ENCODE measurements around the gene SNTN. TPM values are rescaled to one million over a fixed set of nuclear protein-coding genes. Genes with fewer than 3 reads are reported as not detected.

SNTN gene
- total RNA-seq = not detected in 2 replicates

DNA sequence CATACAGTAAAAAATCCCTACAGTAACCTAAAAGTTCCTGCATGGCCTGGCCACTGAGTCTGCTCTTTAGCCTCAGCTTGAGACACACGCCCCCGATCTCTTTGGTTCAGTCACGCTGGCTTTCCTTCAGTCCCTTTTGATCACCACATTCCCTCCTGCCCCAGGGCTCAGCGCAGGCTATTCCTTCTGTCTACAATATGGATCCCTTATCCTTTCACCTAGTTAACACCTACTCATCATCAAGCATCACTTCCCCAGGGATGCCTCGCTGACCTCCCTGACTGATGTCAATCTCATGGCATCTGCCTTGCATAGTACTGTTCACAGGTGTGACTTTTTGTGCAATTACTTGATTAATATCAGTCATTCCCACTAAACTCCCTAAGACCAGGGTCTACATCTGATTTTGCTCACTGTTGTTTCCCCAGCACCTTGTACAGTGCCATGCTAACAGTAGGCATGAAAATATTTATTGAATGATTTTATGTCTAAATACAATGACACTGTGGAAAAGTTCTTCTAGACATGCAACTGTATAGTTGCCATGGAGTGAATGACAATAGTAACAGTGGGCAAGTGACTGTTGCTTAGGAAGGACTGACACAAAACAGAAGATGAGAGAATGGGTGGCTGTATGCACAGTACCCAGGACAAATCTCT lies at the start of gene SNTN:
SNTN (plus strand) TSS at position 610 of the 660 bp plus-strand sequence; CDS start at position 623, 13 bp downstream.
- TF ChIP-seq, protein P1, sequence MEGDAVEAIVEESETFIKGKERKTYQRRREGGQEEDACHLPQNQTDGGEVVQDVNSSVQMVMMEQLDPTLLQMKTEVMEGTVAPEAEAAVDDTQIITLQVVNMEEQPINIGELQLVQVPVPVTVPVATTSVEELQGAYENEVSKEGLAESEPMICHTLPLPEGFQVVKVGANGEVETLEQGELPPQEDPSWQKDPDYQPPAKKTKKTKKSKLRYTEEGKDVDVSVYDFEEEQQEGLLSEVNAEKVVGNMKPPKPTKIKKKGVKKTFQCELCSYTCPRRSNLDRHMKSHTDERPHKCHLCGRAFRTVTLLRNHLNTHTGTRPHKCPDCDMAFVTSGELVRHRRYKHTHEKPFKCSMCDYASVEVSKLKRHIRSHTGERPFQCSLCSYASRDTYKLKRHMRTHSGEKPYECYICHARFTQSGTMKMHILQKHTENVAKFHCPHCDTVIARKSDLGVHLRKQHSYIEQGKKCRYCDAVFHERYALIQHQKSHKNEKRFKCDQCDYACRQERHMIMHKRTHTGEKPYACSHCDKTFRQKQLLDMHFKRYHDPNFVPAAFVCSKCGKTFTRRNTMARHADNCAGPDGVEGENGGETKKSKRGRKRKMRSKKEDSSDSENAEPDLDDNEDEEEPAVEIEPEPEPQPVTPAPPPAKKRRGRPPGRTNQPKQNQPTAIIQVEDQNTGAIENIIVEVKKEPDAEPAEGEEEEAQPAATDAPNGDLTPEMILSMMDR (conservative IDR thresholded peaks at IDR 0.05; ENCODE audit: low read depth, low read length) = no peak

DNA sequence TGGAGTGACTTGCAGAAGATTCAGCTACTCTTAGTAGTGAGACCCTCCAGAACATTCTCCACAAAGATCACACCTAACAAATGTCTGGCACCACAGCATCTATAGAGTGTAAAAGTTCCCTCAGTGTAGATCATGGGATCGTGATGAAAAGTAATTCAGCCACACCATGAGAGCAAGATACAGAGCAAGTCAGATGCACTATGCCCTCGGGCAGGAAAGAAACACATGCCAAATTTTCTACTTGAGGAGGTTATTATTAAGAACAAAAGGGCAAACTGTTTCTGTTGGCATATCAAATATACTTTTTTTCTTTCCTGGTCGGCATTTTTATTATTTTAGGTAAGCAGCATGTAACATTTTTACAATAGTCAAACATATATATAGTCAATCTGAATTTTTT lies 44.8 kb upstream of the SNTN start:
- no peak overlapping the region for H3K4me3 ChIP-seq (ENCODE audit: low read depth, low read length)
- TF ChIP-seq, protein P1 (conservative IDR thresholded peaks at IDR 0.05; ENCODE audit: low read depth, low read length) = no peak
- DNase-seq (ENCODE audit: low read depth) = no peak

More for the DNA sequence above, at the start of gene SNTN:
- no peak for DNase-seq (ENCODE audit: low read depth)
- no peak within 1 kb of the TSS for H3K4me3 ChIP-seq (ENCODE audit: low read depth, low read length)

DNA sequence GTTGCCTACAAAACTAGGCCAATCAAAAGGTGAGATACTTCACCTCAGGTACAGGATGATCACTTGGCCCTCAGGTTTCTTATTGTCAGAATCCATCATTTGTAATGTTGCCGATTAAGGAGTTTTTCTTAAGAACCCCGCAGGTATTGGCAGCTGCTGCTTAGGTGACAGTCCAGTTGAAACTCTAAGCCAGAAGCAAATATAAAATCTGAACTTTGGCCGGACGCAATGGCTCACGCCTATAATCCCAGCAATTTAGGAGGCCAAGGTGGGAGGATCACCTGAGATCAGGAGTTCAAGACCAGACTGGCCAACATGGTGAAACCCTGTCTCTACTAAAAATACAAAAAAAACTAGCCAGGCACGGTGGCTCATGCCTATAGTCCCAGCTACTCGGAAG lies 43.1 kb upstream of the SNTN start:
- DNase-seq (ENCODE audit: low read depth) = no peak

DNA sequence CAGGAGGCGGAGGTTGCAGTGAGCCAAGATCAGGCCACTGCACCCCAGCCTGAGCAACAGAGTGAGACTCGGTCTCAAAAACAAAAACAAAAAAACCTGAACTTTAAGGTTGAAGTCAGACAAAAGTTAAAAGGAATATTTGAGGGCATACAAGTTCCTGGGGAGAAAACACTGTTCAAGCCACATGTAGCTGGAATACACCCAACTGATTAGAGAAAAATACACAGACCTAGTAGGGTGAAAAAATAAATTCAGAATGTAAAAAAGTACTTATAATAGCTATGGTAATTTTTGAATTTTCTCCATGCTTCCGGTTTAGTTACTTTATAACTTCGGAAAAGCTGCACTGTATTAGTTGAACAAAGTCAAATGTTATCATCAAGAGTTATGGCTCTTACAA lies 42.6 kb upstream of the SNTN start:
- H3K4me3 ChIP-seq (ENCODE audit: low read depth, low read length) = no peak overlapping the region
- DNase-seq (ENCODE audit: low read depth) = no peak
- TF ChIP-seq, protein P1 (conservative IDR thresholded peaks at IDR 0.05; ENCODE audit: low read depth, low read length) = no peak

More for the DNA sequence above, 43.1 kb upstream of the SNTN start:
- TF ChIP-seq, protein P1 (conservative IDR thresholded peaks at IDR 0.05; ENCODE audit: low read depth, low read length) = no peak
- H3K4me3 ChIP-seq (ENCODE audit: low read depth, low read length) = no peak overlapping the region

DNA sequence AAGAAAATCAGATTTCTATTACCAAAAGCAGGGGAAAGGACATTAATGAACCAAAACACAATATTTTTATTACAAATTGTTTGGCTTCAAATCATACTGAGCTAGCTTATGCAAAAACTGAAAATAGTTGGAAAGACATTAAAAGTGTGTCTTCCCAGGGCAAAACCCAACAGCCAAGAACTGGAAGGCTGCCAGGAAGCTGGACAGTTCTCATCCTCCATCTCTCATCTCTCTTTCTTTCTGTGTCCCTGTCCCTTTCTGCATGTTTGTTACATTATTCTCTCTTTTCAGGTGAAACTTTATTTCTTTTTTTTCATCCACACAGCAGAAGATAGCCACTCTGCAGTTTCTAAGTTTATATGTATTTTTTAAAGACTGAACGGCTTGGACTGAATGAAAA lies 41.1 kb upstream of the SNTN start:
- no peak overlapping the region for H3K4me3 ChIP-seq (ENCODE audit: low read depth, low read length)
- no peak for DNase-seq (ENCODE audit: low read depth)
- TF ChIP-seq, protein P1 (conservative IDR thresholded peaks at IDR 0.05; ENCODE audit: low read depth, low read length) = no peak

DNA sequence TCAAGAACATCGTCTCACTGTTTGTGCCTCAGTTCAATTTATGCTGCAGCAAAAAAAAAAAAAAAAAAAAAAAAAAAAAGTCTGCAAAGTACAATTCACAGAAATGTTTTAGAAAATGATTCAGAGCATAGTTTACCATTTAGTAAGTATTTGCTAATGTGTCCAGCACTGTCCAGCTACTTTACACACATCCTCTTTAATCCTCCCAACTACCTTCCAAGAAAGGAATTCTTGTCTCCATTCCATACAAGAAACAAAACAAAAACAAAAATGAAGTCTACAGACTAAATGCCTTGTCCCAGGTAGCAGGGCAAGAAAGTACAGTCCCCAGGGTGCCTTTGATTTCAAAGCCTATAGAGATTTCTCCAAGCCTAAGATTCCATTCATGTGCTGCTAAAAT lies 38.9 kb upstream of the SNTN start:
- no peak overlapping the region for H3K4me3 ChIP-seq (ENCODE audit: low read depth, low read length)
- TF ChIP-seq, protein P1 (conservative IDR thresholded peaks at IDR 0.05; ENCODE audit: low read depth, low read length) = no peak
- DNase-seq (ENCODE audit: low read depth) = no peak

DNA sequence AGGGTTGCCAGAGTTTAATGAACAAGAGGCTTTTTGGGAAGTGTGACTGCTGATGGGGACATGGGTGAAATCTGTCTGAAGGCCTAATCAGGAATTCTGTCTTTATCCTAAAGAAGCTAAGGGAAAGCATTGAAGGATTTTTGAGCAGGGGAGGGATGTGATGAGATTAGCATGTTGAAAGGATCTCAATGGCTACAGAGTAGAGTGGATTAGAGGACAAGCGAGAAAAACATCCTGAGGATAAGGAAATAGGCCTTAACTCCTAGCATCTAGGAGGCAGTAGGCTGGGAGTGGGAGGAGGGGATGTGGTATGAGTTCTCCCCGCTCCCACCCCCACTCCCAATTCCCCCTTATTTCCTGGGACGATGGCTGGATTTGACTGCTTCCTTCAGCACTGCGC lies 35.1 kb upstream of the SNTN start:
- TF ChIP-seq, protein P1 (conservative IDR thresholded peaks at IDR 0.05; ENCODE audit: low read depth, low read length) = no peak

More for the DNA sequence above, 35.1 kb upstream of the SNTN start:
- no peak for DNase-seq (ENCODE audit: low read depth)
- H3K4me3 ChIP-seq (ENCODE audit: low read depth, low read length) = no peak overlapping the region

Data from epithelial cell of proximal tubule (primary cell).